ENCODE results near the gene ZIC1.

GRCh38 chr3:147369661-147370123 lies 39.5 kb upstream of the ZIC1 start:
- TF ChIP-seq, protein P1, sequence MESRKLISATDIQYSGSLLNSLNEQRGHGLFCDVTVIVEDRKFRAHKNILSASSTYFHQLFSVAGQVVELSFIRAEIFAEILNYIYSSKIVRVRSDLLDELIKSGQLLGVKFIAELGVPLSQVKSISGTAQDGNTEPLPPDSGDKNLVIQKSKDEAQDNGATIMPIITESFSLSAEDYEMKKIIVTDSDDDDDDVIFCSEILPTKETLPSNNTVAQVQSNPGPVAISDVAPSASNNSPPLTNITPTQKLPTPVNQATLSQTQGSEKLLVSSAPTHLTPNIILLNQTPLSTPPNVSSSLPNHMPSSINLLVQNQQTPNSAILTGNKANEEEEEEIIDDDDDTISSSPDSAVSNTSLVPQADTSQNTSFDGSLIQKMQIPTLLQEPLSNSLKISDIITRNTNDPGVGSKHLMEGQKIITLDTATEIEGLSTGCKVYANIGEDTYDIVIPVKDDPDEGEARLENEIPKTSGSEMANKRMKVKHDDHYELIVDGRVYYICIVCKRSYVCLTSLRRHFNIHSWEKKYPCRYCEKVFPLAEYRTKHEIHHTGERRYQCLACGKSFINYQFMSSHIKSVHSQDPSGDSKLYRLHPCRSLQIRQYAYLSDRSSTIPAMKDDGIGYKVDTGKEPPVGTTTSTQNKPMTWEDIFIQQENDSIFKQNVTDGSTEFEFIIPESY (CRISPR knock-in tag; IDR thresholded peaks at IDR 0.05): no peak
- TF ChIP-seq, protein P2, sequence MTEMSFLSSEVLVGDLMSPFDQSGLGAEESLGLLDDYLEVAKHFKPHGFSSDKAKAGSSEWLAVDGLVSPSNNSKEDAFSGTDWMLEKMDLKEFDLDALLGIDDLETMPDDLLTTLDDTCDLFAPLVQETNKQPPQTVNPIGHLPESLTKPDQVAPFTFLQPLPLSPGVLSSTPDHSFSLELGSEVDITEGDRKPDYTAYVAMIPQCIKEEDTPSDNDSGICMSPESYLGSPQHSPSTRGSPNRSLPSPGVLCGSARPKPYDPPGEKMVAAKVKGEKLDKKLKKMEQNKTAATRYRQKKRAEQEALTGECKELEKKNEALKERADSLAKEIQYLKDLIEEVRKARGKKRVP (CRISPR knock-in tag; IDR thresholded peaks at IDR 0.05): no peak
- no peak for TF ChIP-seq ZNF17 (CRISPR knock-in tag; IDR thresholded peaks at IDR 0.05)
- no peak for TF ChIP-seq GATAD1 (CRISPR knock-in tag; IDR thresholded peaks at IDR 0.05)
- no peak for TF ChIP-seq NBN (conservative IDR thresholded peaks at IDR 0.05)
- TF ChIP-seq JUNB (CRISPR knock-in tag; IDR thresholded peaks at IDR 0.05; ENCODE audit: borderline replicate concordance): no peak
- no peak for TF ChIP-seq FOXK2 (IDR thresholded peaks at IDR 0.05)
- no peak for TF ChIP-seq CHD2 (IDR thresholded peaks at IDR 0.05; ENCODE audit: low read depth, low read length)
